Pancreas (tissue), 10 donors: Measurements from ENCODE around the gene ZSWIM8. TPM values are rescaled to one million over a fixed set of nuclear protein-coding genes. Genes with fewer than 3 reads are reported as not detected.

Experiments
- ATAC-seq, 4 donors: fragments of 200-7000 bp; cut with Tn5 transposase; one replicate each; pipeline versions ENCODE4 v1.8.0 to v1.9.1; 2020; ENCODE audit warnings: mild to moderate bottlenecking in 4 of 4, moderate library complexity in 4 of 4
- DNase-seq, 6 donors: peaks; one replicate each; pipeline ENCODE4 v3.0.0-alpha.2; 2020
- FAIRE-seq: peaks from 2 replicates; lab custom pipeline; 2012; peaks lifted over from hg19 to GRCh38; lab: Jason Lieb, UNC
- H3K27ac ChIP-seq, 4 donors: fragments of 200-600 bp; sonication (generic); 1 replicate in 3 of 4; 2 replicates in 1 of 4; pipeline versions ENCODE4 v1.5.0 to v1.8.0; 2020
- H3K27me3 ChIP-seq, 4 donors: fragments of 200-600 bp; one replicate each; pipeline ENCODE4 v1.8.0; 2021
- H3K36me3 ChIP-seq, 3 donors: fragments of 200-600 bp; sonication (generic) in 1 of 3; one replicate each; pipeline versions ENCODE4 v1.5.0 to v1.8.0; 2020 to 2021
- H3K4me1 ChIP-seq, 3 donors: fragments of 200-600 bp; one replicate each; pipeline ENCODE4 v1.8.0; 2021
- H3K4me3 ChIP-seq, 4 donors: fragments of 200-600 bp; sonication (generic) in 2 of 4; one replicate each; pipeline versions ENCODE4 v1.5.0 to v1.8.0; 2020 to 2021
- H3K9me3 ChIP-seq, 4 donors: fragments of 200-600 bp; one replicate each; pipeline ENCODE4 v1.8.0; 2021
- CTCF ChIP-seq, 4 donors: fragments of 200-600 bp; sonication (generic) in 3 of 4; IDR thresholded peaks; one replicate each; pipeline versions ENCODE4 v1.5.0 to v1.8.0; 2021; ENCODE audit warnings: antibody characterized with exemption in 4 of 4
- WGBS, 2 donors: extraction: QIAGEN DNeasy Blood & Tissue Kit; methylation state at CpG; one replicate each; pipeline ENCODE4 v1.1.7; 2013; 5-methylcytosine and 5-hydroxymethylcytosine counted together
- intact Hi-C, 3 donors: fragments of 100-400 bp; cut with DNase I; formaldehyde crosslinking; loops; one replicate each; pipeline versions ENCODE4 v1.11.1 to v1.14.2; 2022
- polyA plus RNA-seq, 2 donors: library from polyadenylated mRNA; stranded (reverse); fragments of 200-250 nt; gene quantifications; one replicate each; pipeline ENCODE4 v1.2.3, GENCODE V29; 2013
- total RNA-seq, 6 donors: library from RNA; stranded (reverse); fragmentation: NEBNext Ultra II Directional in 4 of 6; extraction: Animal tissue kit (Norgen Biotek cat#: 25700) in 4 of 6; gene quantifications; one replicate each; pipeline versions ENCODE4 v1.2.1 to v1.2.4, GENCODE V29; 2021 to 2023
- donor health status: healthy with polysubstance abuse.
- donor health status: DM: no; HTN: no; CAD: no; lungs with moderate emphysema.
- donor health status: DM: no; HTN: no; CAD: no.
- donor health status: control.
- donor health status: control.
- donor health status: Bipolar disorder and iron deficiency.
- donor health status: DM: yes; HTN: yes; CAD: no.
- donor health status: DM: no; HTN: no; CAD: no.
- donor health status: DM: no; HTN: no; CAD: no.
- donor health status: DM: yes; HTN: yes; CAD: no.

The ZSWIM8 gene
- total and polyA plus RNA-seq, 8 donors = 20.7 to 187 (median 40.1) TPM

- Histone ChIP-seq H3K36me3 (no peaks in the 10 kb centered on the region), H3K4me3 (no peak overlapping the region), H3K9me3 (no peaks in the 10 kb centered on the region), H3K27ac (peak overlapping the region; percentile 19 to 53 (median 48)), H3K4me1 (peaks cover 5 to 7% (median 6%) of the 10 kb centered on the region in 3 donors), H3K27me3 (no peaks in the 10 kb centered on the region)
- DNase-seq (peak; percentile 87 to 96 (median 89)), FAIRE-seq (no peak), ATAC-seq (peak; percentile 93 to 97 (median 96))
- WGBS, 2 donors = 22 to 24% methylated on average over 20 of the region's 20 CpGs
- intact Hi-C loops = no loop called here
- no peak for TF ChIP-seq CTCF (IDR thresholded peaks at IDR 0.05)
Observed at GRCh38 chr10:73819513-73820093, 34.2 kb downstream of the ZSWIM8 start.

GRCh38 chr10:73823391-73823790, 38.0 kb downstream of the ZSWIM8 start:
- no peak for DNase-seq
- no peak for TF ChIP-seq CTCF (IDR thresholded peaks at IDR 0.05)
- Histone ChIP-seq H3K27me3 (no peaks in the 10 kb centered on the region), H3K4me3 (no peak overlapping the region), H3K9me3 (no peaks in the 10 kb centered on the region), H3K36me3 (no peaks in the 10 kb centered on the region), H3K27ac (no peak overlapping the region), H3K4me1 (peaks cover 5 to 7% (median 6%) of the 10 kb centered on the region in 3 donors)
- no peak for FAIRE-seq
- no peak for ATAC-seq
- 75 to 77% methylated on average over 7 of the region's 7 CpGs for WGBS, 2 donors
- intact Hi-C loops = no loop called here

- Histone ChIP-seq H3K9me3 (no peaks in the 10 kb centered on the region), H3K4me3 (no peak overlapping the region), H3K27ac (no peak overlapping the region), H3K27me3 (no peaks in the 10 kb centered on the region), H3K4me1 (peaks cover 5 to 7% (median 6%) of the 10 kb centered on the region in 3 donors), H3K36me3 (peaks cover 0 to 2% (median 0%) of the 10 kb centered on the region in 3 donors)
- ATAC-seq (no peak), FAIRE-seq (no peak), DNase-seq (no peak)
- 96 to 98% methylated on average over 14 of the region's 14 CpGs for WGBS, 2 donors
- intact Hi-C loops = no loop called here
- no peak for TF ChIP-seq CTCF (IDR thresholded peaks at IDR 0.05)
Observed at GRCh38 chr10:73824146-73824725, 38.8 kb downstream of the ZSWIM8 start.

- H3K27me3 ChIP-seq = no peaks in the 10 kb centered on the region
- no peaks in the 10 kb centered on the region for H3K4me1 ChIP-seq
- no peak for ATAC-seq
- H3K36me3 ChIP-seq = peaks cover 0 to 2% (median 0%) of the 10 kb centered on the region in 3 donors
- WGBS, 2 donors = 94 to 96% methylated on average over 19 of the region's 19 CpGs
- DNase-seq = no peak
- intact Hi-C loops = no loop called here
- TF ChIP-seq CTCF (IDR thresholded peaks at IDR 0.05) = no peak
- no peak for FAIRE-seq
- H3K4me3 ChIP-seq = no peak overlapping the region
- H3K27ac ChIP-seq = no peak overlapping the region
- H3K9me3 ChIP-seq = no peaks in the 10 kb centered on the region
Observed at GRCh38 chr10:73827346-73828089, 42.1 kb downstream of the ZSWIM8 start.
